GM18511 (cell line): ENCODE measurements around the gene NBPF20.
A peak's percentile ranks its signal among the peaks of the same experiment; 100 is the strongest.
"Not testable (repeated sequence)": the region's sequence is repeated elsewhere in the genome, so short reads cannot be mapped to it uniquely, and the experiment has no call there.

Experiments used
- ATAC-seq: cut with Tn5 transposase; IDR thresholded peaks from one replicate; pipeline ENCODE4 v1.9.1; 2021; ENCODE audit warnings: mild to moderate bottlenecking, moderate library complexity; ENCODE audit not compliant: unreplicated experiment

NBPF20 gene

GRCh38 chr1:145429329-145429728 lies 3.9 kb upstream of the NBPF20 start:
- not testable (repeated sequence) for ATAC-seq

DNA sequence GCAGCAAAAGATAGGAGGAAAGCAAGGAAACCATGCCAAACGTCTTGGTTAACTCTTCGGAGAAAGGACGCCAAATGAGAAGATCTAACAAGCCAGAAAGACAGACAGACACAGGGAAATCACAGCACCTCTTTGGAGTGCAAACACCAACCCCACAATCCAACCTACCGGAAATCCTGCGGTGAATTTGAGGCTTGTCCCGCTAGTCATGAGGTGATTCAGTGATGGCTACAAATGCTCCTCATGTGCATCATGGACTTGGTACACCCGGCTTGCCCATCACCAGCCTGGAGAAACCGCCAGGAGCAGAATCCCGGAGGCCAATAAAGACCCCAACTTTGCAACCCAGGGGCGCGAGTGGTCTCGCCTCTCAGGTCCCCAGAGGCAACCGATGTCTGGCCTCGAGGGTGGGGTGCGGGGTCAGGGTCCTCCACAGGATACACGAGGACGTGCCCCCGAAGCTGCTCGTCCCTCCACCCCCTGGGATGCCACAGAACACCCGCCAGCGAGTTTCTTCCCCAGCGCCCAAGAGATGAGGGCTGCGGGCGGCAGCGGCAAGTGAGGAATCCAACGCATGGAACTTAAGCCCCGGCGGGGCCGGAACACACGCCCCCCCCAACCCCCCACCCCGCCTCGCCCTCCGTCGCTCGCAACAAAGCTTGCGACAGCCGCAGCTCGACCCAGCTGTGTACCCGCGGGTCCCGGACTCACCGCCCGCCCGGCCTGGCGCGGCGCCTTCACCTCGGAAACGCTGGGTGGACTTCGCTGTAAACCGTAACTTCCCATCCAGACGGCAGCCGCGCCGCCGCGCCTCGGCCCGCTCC lies 579 bp downstream of the NBPF20 start:
- peak; percentile 80 for ATAC-seq

DNA sequence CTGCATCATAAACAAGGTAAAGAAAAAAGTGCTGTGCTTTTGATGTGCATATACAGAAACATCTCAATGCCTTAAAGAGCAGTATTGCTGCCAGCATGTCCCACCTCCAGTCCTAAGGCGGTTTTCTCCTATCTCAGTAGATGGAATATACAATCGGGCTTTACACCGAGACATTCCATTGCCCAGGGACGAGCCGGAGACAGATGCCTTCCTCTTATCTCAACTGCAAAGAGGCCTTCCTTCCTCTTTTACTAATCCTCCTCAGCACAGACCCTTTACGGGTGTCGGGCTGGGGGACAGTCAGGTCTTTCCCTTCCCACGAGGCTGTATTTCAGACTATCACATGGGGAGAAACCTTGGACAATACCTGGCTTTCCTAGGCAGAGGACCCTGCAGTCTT lies 10.3 kb downstream of the NBPF20 start:
- ATAC-seq: not testable (repeated sequence)

DNA sequence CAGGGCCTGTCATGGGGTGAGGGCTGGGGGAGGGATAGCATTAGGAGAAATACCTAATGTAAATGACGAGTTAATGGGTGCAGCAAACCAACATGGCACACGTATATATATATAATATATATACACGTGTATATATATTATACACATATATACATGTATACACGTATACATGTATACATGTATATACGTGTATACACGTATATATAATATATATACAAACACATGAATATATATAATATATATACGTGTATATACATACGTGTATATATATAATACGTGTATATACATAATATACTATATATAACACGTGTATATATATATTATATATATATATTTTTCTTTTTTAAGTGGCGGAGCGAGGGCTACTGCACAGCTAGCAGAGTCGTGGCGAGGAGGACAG lies 18.1 kb downstream of the NBPF20 start:
- ATAC-seq: not testable (repeated sequence)

DNA sequence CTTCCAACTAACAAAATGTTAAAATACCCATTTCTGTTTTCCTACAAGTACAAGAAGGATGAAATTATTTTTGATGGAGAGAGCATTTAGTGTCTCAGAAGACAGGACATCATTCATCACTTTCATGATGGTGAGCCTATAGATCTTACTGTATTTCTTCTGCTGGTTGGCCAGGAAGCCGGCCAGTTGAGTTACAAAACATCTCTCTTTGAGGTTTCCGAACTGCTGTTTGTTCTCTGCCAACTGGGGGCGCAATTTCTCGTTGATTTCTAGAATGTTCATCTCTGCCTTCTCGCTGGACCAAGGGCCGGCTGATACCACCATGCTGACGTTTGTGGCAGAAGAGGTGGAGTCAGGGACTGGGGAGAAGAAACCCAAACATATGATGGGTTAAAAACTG lies 20.5 kb downstream of the NBPF20 start:
- ATAC-seq: not testable (repeated sequence)

GRCh38 chr1:145400701-145401100 lies 24.7 kb downstream of the NBPF20 start:
- ATAC-seq: not testable (repeated sequence)
